Activated CD4-positive, alpha-beta T cell treated with anti-CD3 and anti-CD28 coated beads for 4 hours (primary cell): ENCODE measurements around the gene IFNGR1.

Experiments
- DNase-seq, 2 donors: peaks; one replicate each; pipeline ENCODE4 v3.0.0-alpha.2; 2020

IFNGR1 gene

DNA sequence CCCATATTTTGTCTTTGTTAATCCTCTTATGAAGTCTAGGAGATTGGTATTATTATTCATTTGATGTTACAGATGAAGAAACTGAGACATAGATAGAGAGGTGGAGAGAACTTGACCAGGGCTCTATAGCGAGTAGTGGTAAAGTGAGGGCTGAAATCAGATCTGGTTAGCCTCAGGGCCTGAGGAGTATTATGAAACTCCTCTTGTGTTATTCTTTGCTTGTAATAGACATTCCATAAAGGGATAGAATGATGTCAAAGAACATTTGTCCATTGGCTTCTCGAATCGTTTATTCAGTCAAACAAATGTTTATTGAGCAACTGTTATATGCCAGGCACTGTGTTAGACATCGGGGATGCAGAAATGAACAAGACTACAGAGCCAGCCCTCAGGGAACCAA lies 45.7 kb downstream of the IFNGR1 start, which contains the start of gene IL22RA2:
TSS of gene IL22RA2 (minus strand) at position 144 of the 400 bp plus-strand sequence. CDS start 11,895 bp downstream, outside the sequence.
- DNase-seq: no peak

- no peak for DNase-seq
These were observed 46.3 kb downstream of the IFNGR1 start for GRCh38 chr6:137172734-137173431.

DNA sequence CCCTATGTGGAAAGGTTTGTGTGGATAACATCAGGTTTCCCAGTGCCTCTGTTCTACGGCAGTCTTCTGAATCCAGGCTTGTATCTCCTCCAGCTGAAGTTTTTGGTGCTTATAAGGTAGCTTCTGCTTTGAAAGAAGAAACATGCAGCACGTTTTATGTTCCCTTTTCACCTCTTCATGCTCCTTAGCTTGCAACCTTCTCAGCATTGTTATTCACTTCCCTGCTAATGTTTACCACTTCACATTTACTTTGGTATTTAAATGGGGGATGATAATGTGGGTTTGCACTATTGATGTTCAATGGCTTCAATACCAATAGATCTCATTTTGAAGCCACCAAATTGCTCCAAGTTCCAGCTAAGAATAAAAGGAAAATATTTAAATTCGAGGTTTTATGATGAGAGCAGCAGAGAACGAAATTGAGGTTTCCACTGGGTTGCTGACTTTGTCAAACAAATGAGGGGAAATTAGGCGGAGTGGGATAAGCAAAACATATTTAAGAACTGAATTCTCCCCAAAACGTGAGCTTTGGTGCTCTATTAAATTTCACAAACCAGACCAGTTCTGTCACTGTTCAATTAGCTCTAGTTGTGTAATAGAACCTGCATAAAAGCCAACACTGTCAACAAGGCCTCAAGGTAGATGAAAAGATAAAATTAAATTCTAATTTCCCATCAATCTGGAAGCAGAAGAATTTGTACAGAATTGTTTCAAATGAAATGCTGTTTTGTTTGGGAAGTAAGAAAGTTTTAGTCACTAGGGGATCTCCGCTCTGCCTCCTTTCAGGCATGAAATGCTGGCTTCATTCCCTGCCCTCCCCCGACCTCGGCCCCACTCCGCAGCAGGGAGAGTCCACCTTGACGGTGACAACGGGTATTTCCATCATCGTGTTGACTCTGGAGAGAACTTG lies 47.1 kb downstream of the IFNGR1 start:
- no peak for DNase-seq

DNA sequence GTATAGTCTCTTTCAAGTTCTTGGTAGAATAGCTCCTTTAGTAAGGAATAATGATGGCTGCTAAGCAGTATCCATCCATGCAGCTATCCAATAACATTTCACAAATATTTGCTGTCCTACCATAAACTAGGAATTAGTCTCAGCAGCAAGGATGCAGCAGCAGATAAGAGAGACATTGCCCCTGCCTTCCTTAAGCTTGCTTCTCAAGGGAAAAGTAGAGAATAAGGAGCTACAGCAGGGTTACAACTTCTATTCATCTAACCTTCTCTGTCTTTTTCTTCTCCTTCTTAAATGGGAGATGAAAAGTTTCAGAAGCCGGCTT lies 48.2 kb downstream of the IFNGR1 start:
- no peak for DNase-seq

DNA sequence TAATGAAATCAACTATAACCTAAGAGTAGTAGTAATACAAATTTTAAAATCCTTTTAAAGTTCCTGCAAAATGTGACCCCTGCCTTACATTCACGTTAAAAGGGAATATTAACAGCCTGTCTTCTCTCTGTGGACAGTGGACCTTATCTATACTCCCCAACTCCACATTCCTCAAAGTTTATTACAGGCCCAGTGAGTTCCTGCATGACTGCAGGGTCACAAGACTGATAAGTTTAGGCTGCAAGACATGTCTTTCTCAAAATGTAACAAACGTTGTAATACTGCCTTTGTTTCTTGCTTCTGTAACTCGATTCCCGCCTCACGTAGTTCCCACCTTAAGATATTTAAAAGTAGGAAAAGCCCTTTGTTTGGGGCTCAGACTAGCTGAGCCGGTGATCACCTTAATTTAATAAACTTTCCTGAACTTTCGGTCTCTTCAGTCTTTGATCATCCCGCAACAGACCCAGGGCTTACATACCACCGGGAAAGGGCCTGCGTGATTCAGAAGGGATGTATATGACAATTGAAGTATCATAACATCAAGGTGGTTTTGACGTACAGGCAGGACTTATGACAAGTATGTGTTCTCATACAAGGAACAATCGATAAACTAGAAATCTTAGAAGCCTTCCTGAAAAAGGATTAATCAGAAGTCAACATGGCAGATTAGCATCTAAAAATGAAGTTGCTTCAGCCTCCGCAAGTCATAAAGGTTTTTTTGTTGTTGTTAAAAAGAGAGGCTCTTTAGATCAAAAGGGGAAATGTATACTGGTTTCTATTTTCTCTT lies 48.7 kb downstream of the IFNGR1 start:
- DNase-seq: no peak

- DNase-seq: no peak
These were observed 51.3 kb downstream of the IFNGR1 start for GRCh38 chr6:137167702-137168377.

DNA sequence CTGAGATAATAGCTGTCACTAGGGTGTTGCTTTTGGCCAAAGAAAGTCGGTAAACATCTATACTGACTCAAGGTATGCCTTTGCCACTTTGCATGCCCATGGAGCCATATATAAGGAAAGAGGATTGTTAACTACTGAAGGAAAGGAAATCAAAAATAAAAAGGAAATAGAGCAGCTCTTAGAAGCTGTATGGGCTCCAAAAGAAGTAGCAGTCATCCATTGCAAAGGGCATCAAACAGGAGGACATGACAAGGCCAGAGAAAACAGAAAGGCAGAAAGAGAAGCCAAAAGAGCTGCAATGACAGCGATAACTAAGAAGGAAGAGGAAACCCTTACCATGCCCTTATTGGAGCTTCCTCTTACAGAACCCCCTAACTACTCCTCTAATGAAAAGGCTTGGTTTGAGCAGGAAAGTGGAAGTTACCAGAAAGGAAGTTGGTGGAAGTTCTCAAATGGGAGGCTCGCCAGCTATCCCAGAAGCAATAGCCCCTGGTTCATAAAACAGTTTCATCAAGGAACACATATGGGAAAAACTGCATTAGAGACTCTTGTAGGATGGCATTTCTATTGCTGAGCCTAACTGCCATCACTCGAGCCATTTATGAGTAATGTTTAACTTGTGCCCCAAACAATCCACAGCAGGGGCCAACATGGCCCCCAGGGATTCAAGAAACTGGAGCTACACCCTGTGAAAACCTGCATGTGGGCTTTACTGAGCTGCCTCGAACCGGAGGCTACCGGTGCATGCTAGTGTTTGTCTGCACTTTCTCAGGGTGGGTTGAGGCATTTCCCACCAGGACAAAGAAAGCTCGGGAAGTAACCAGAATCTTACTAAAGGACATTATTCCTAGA lies 52.7 kb downstream of the IFNGR1 start:
- DNase-seq: no peak

DNA sequence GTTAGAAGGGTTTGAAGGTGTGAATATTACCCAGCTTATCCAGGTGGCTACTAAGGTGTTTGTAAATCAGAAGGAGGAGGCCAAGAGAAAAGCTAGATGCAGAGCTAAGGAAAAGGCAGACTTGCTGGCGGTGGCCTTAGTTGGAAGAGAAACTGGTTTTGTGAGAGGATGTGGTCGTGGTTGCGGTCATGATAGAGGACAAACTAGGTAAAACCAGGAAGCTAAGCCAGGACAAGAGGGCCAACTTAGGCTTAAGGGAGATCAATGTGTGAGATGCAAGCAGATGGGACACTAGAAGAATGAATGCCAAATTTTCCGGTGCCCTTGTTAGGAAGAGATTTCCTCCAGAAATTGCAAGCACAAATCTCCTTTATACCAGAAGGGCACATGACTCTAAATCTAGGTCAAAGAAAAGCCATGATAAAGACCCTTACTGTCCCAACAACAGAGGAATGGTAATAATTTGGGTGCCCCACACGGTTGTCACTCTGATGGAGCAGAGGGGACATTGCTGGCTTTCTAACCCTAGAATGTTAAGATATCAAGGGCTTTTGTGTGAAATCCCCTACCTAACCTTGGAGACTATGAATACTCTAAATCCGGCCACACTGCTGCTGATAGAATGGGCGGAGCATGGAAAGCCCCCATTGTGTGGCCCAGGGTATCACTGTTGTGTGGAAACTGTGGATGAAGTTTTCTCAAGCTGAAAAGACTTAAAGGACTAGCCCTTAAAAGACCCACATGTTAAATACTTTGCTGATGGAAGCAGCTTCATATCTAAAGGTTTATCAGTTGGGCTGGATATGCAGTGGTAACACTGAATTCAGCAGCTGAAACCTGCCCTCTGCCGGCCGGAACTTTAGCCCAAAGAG lies 53.6 kb downstream of the IFNGR1 start:
- peak in 1 of 2 donors; percentile 16 for DNase-seq

DNA sequence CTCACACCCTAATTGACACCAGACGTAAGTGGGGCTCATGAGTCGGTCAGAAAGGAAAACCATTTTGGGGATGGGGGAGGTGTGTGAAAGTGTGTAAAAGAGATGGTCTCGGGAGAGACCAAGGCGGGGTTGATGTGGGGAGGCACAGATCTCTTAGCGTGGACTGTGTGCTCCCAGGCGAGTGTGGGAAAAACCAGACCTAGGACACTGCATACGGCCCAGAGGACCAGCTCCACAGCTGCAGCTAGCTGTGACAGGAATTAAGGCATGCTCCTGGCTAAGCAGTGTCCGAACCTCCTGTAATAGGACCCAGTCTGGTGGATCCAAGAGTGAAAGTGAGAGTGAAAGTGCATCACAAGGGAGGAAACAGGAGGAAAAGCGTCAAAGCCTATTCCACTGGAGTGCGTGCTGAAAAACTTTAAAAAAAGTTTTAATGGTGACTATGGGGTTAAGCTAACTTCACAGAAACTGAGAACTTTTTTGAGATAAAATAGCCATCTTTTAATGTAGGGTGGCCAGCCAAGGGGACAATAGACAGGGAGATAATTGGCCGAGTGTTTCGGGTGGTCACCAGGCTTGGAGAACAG lies 55.4 kb downstream of the IFNGR1 start:
- no peak for DNase-seq

- no peak for DNase-seq
These were observed 56.4 kb downstream of the IFNGR1 start for GRCh38 chr6:137162692-137163306.

DNA sequence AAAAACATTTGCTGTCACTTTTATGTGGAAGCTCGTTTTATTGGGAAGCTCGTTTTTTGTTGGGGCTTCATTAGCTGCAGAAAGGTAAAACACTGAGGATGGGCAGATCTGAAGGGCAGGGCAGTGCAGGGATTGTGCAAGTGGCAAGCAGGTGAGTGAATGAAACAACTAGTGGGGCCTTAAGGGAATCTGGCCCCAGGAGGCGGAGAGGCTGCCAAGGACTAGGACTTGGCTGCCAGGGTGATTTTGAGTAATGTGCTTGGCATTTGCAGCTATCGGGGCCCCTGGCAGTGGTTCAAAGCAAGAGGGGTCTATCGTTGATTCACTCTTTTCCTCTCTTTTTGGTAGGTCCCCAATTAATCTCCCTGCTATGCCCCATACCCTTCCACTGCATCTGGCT lies 57.2 kb downstream of the IFNGR1 start:
- no peak for DNase-seq

DNA sequence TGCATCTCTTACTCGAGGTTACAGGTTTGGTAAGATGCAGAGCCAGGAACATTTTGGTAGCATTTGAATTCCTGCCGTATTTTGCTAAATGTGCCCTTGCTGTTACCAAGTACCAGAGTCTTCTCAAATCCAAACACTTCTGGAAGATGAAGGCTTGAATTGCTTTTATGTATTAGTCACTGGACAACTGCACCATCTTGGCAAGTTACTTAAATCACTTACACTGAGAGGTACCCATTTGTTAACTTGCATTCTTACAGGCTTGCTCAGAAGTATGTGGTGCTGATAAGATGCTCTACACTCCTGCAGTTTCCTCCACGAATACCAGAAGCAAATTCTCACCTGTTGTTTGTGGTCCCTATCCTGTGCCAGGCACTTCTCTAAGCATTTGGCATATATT lies 58.4 kb downstream of the IFNGR1 start:
- DNase-seq: no peak

GRCh38 chr6:137159912-137160311 lies 59.3 kb downstream of the IFNGR1 start:
- DNase-seq: no peak

- no peak for DNase-seq
These were observed 61.6 kb downstream of the IFNGR1 start for GRCh38 chr6:137157601-137158000.

GRCh38 chr6:137156650-137157049 lies 62.5 kb downstream of the IFNGR1 start:
- no peak for DNase-seq

GRCh38 chr6:137155830-137156229 lies 63.4 kb downstream of the IFNGR1 start:
- peak in 1 of 2 donors; percentile 22 for DNase-seq

DNA sequence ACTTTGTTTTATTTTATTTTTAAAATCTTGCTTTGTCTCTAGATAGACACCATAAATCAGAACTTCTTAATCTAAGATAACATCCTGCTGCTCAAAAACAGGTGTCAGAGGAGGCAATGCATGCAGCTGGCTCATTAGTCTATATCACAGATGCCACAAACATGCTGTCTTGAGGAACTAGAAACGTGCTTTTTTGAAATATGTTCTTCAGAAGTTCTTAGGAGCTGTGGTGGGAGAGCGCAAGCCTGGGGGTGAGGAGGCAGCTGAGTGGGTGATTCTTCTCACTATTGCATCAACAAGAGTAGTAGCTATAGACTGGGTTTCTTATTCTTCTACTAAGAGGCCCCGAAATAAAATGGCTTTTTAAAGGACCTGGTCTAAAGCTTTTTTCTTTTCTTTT lies 69.1 kb downstream of the IFNGR1 start:
- DNase-seq: no peak

DNA sequence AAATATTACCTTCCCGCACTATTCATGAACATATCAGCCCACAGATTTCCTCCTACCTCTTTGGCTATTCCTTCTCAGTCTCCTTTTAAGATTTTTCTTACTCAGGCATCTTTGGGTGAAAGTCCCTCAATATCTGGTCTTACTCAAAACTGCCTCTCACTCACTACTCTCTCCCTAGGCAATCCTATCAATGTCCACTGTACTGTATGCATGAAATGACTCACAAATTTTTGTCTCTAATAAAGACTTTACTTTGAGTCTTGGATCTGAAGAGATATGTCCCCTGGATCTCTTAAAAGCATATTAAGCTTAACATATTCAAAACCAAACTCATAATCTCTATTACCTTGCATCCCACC lies 70.2 kb downstream of the IFNGR1 start:
- no peak for DNase-seq

GRCh38 chr6:137148306-137149034 lies 70.7 kb downstream of the IFNGR1 start:
- DNase-seq: no peak
